NCI-H2029 treated with DMSO at 0.1 percent for 48 hours (cell line): ENCODE measurements around the gene ZDHHC16.

Source experiments
- DNase-seq: peaks from one replicate; lab custom pipeline; 2025; lab: John Stamatoyannopoulos, UW

Gene ZDHHC16

DNA sequence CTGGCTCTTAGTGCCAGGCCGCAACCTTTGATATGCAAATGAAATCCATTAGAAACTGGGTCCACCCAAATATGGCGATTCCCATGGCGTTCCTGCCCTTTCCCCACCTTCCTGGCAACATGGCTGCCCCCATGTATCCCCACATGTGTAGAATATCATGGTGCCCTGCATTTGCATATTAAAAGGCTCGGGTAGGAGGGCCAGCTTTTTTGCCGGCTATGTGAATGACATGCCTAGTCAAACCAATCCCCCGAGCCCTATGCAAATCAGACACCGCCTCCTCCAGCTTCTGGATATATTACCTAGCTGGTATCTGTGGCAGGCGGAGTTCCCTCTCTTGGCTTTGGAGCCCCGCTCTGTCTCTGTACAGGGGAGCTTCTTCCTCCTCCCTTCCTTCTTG, 34.0 kb downstream of the ZDHHC16 start:
- no peak for DNase-seq

DNA sequence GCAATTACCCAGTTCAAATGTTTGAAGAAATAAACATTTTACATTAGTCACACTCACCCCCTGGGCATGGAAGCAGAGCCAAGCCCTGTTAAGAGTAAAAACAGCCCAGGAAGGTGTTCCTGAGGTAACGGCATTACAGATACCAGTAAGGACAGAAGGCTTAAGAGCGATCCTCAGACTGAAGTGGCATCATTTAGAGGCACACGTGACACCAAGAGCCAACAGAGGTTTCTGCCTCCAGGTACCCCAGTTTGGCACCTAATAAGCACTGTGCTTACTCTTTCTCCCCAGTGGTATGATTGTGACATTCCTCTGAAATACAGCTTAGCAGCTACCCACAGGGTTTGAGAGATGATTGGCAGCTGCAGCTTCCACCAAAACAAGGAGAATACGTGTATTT, 35.1 kb downstream of the ZDHHC16 start:
- DNase-seq = no peak

DNA sequence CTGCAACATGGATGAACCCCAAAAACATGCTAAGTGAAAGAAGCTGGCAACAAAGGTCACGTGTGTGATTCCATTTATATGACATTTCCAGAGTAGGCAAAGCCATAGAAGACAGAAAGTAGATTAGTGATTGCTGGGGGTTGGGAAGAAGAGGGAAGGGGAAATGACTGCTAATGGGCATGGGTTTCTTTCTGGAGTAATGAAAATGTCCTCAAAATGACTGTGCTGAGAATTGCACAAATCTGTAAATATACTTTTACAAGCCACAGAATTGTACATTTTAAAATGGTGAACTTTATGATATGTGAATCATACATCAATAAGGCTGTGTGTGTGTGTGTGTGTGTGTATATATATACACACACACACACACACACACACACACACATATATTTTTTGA, 36.4 kb downstream of the ZDHHC16 start:
- DNase-seq = no peak

DNA sequence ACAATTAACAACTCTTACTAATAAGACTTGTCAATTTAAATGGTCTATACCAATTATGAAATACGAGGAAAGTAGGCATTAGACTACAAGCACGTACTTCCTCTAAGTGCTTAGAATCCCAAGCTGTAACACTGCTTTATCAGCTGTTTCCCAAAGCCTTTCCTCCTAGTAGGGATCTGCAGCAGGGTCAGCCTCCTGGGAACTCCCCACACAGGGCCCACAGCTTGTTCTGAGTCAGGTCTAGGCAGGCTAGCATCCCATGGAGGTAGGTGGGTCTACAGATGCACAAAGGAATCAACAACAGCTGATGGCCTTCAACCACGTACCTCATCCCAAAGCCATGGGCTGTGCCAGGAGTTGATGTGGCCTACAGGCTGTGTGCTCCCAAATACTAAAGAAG, 37.5 kb downstream of the ZDHHC16 start:
- no peak for DNase-seq

DNA sequence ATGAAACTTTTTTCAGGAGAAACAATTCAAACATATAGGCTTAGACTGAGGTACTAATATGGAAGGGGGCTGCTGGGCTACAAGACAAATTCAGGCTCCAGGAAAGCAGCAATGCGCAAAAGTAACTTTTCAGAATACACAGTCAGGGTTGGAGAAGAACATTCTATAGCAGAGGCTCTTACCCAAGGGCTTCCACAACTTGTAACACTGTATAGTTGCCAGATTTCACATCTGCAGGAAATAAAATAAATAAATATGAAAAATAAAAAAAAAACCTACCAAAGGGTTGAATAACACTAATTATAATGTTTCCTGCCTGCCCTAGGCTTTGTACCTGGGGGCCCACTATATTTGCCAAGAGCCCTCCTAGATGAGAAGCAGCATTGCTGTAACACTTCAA, 37.9 kb downstream of the ZDHHC16 start:
- DNase-seq = no peak

DNA sequence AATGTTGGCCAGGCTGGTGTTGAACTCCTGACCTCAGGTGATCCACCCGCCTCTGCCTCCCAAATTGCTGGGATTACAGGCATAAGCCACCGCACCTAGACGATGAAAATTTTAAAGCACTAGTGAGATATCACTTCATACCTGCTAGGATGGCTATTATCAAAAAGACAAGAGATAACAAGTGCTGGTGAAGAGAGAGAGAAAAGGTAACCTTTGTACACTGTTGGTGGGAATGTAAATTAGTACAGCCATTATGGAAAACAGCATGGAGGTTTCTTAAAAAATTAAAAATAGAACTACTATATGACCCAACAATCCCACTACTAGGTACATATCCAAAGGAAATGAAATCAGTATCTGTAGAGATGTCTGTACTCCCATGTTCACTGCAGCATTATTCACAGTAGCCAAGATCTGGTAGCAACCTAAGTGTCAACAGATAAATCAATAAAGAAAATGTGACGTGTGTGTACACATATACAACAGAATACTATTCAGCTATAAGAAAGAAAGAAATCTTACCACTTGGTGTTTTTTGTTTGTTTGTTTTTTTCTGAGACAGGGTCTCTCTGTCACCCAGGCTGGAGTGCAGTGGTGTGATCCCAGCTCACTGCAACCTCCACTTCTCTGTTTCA, 39.8 kb downstream of the ZDHHC16 start:
- no peak for DNase-seq

DNA sequence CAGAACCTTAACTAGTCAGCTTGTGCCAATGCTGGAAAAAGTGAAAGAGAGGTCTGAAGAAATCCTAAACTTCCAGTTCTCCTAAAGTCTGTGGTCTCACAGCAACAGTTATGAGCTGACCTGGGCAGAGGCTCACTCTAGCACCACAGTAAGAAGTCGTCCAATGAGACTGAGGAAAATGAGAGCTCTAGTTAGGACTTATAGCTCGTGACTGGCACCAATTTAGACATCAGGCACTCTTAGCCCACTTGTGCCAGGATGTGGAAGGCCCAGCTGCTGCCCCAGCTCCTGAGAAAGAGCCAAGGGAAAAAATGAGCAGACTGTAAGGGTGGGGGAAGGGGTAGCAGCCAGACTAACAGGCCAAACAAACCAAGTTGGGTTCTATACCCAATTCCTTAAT, 44.6 kb downstream of the ZDHHC16 start:
- DNase-seq = no peak

DNA sequence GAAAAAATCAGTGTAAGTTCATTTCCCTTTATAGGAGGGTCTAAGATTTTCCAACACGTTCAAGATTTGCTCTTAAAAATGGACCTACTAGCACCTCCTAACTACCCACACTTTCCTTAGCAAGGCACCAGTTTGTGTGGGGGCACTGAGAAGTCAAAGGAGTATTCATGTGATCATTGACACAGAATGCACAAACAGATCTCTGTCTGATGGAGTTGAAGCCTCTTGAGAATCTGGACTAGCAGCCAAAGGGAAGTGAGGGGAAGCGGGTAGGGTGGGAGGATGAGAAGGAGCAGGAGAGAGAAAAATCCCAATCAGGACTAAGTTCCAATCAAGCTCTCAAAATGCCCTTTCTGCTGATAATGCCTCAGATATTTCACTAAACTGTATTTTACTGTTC, 48.2 kb downstream of the ZDHHC16 start:
- DNase-seq = no peak

DNA sequence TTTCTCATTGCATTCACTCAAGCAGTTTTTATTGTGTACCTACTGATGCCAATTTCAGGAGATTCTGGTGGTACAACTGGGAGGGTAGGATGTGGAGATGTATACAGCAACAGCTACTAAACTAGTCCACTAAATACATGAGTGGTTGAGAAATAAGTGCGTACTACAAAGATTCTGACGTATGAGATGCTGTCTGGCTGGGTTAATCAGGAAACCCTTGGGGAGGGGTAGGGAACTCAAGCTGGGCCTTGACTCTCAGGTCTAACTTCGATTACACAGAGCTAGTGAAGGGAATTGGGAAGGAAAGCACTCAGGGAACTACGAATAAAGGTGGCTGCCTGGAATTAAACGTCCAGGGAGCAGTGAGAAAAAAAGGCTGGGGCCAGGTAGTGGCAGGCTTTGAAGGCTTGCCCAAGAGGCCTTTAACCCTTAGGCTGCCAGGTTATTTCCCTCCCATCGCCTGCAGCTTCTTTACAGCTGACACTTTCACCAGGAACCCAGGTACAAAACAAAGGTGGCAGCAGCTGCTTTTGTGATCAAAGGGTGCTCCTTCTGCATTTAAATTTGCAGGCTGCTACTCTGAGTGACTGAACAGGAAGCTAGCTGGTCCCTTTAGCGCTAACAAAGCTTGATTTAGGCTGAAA, 49.0 kb downstream of the ZDHHC16 start:
- DNase-seq = no peak

DNA sequence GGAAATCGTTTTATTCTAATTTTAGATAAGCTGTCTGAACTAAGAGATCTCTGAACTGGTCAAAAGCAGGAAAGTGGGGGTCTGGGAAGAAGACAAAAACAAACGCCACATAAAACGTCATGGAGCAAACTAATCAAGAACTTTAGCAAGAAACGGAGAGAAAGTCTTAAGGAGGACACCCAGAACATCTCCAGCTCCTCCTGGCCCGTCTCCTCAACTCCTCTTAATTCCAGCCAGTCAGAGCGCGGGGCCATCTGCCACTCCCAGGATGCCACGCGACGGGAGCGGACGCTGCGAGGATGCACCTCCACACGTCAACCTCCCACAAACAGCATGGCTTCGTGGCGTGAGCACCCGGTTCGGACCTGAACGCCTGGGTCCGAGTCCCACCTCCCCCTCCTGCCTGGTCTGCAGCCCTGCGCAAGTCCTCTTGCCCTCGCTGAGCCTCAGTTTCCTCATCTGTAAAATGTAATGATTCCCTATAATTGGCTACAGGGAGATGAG, 51.6 kb downstream of the ZDHHC16 start:
- DNase-seq = peak; percentile 15

DNA sequence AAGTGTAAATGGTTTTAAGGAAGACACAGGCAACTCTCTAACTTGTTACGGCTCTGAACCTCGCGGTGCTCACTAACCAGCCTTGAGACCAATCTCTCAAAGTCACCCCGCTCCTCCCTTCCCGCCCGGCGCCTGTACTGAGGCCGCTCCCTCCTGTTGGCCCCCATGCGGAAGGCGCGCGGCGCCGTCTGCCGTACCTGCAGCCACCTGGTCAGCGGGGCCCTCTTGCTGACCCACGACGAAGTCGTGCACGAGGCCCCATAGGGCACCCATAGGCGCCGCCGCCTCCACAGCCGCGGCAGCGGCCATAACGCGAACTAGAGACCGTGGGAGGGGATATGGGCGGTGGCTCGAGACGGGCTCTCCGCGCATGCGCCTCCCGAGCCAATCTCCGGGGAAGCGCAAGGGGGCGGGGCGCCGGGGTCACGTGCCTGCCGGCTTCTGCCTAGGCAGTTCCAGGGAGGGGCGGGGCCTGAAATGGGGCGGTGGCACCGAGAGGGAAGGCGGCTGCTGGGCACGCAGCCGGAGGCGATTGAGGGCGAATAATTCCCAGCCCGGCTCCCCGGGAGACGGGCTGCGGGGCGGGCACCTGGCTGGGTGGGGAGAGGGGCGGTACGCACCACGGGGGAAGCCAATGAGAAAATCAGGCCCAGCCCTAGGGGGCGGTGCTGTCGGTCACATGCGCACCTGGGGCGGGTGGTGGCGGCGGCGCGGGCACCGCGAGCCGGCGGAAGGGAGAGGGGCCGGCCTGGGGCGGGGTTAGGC, 52.3 kb downstream of the ZDHHC16 start, which contains the start of gene MMS19:
TSS of gene MMS19 (minus strand) at position 347 of the 765 bp plus-strand sequence. CDS start at position 309, 38 bp downstream.
- peak; percentile 87 for DNase-seq

DNA sequence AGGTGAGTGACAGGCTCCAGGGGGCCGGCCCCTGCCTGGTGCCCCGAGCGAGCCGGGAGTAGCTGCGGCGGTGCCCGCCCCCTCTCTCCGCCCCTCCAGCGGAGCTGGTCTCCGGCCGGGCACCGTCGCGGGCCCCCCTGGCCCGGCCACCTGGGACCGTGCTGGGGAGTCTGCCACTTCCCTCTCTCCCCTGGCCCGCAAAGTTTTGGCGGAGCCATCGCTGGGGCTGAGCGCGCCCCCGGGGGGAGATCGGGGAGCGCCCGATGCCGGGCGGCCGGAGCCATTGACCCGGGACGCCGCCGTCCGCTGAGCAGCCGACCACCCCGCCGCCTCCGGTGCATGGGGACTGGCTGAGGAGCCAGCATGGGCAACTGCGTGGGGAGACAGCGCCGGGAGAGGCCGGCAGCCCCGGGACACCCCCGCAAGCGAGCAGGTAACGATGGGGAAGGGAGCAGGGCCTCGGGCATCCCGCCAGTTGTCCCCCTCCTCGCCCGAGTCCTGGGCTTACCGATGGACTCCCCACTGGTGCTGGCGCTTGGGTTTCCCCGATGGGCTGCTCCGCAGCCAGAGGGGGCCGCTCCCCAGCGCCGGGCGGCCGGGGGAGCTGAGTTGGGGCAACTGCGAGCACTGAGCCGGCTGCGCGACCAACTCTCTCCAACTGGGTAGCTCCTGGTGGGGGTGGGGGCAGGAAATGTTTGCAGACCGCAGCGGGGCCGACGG, 53.0 kb downstream of the ZDHHC16 start, which contains the start of gene UBTD1:
TSS of gene UBTD1 (plus strand) at position 84 of the 720 bp plus-strand sequence. CDS start at position 364, 280 bp downstream.
- DNase-seq = no peak

DNA sequence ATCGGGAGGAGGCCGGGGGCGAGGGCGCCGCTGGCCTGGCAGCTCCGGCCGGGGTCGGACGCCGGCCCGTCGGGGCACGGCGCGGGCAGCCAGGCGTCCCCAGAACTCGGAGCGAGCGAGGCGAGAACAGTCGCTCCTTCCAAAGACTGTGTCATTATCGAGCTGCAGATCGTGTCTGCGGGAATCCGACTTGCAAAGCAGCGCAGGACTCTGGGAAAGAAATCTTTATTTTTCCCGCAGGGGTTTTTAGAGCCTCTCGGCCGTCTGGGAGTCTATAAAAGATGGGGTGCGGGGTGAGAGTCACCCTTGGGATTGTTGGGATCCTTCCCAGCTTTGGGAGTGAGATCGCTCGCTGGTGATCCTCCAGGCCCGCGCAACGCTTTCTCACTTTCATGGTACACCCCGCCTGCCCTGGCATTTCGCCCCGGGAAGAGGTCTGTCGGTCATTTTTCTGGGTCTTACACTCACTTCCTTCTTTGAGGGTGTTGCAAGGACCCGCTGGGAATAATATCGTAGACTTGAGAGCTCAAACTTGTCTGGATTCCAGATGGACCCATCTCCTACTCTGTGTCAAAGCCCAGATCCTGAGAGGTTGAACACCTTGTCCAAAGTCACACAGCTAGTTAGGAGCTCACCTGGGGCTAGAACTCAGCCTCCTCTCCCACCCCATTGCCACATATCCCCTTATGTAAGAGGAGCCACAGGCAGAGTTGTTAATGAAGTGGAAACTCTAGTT, 53.8 kb downstream of the ZDHHC16 start:
- DNase-seq = no peak

DNA sequence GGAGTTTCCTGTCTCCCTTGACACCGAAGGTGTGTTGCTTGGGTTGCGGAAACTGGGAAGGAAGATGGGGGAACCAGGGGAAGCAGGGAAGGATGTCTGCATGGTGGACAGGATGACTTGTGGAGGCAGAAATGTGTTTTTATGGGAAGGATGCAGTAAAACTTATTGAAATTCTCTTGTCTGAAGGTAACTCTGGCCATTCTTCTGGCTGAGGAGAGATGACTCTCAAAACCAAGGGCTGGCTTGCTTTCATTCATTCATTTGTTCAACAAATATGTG, 54.3 kb downstream of the ZDHHC16 start:
- no peak for DNase-seq

DNA sequence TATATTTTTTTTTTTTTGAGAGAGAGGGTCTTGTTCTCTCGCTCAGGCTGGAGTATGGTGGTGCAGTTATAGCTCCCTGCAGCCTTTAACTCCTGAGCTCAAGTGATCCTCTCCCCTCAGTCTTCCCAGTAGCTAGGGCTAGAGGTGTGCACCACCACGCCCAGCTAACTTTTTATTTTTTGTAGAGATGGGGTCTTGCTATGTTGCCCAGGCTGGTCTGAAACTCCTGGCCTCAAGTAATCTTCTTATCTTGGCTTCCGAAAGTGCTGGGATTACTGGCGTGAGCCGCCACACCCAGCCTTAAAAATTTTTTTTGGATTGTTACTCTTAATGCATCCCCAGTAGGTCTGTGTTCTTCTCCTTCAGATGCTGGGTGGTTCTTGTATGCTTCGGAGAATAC, 56.9 kb downstream of the ZDHHC16 start:
- no peak for DNase-seq

DNA sequence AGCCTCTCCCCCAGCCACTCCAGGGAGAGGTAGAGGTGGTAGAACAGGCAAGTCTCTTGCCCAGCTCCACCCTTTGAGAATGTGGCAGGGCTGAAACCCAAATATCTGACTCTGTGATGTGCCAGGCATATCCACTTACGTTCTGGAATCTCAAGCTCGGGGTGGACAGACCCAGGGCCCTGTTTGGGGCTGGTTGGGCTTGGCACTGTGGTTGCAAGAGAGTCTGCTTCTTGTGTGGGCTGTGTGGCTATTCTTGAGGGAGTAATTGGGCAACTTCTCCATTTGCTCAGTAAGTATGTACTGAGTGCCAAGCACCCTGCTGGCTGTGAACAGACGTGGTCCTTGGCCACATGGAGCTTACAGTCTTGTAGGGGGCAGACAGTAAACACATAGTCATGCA, 57.4 kb downstream of the ZDHHC16 start:
- no peak for DNase-seq

DNA sequence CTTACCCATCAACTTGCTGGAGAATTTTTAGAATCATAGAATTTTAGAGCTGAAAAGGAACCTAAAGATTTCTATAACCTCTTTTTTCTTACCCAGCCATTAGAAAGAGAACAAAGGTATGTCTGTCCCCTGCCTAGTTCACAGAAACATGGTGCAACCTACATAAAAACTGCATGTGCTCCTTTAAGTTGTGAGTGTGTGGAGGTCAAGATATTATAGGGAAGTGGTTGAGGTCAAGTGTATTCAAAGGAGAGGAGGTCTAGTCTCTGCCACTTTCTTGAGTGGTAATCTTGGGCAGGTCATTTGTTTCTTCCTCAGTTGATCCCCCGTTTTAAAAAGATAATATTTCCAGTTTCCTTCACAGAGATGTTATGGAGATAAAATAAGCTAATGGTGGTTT, 59.2 kb downstream of the ZDHHC16 start:
- DNase-seq = no peak

DNA sequence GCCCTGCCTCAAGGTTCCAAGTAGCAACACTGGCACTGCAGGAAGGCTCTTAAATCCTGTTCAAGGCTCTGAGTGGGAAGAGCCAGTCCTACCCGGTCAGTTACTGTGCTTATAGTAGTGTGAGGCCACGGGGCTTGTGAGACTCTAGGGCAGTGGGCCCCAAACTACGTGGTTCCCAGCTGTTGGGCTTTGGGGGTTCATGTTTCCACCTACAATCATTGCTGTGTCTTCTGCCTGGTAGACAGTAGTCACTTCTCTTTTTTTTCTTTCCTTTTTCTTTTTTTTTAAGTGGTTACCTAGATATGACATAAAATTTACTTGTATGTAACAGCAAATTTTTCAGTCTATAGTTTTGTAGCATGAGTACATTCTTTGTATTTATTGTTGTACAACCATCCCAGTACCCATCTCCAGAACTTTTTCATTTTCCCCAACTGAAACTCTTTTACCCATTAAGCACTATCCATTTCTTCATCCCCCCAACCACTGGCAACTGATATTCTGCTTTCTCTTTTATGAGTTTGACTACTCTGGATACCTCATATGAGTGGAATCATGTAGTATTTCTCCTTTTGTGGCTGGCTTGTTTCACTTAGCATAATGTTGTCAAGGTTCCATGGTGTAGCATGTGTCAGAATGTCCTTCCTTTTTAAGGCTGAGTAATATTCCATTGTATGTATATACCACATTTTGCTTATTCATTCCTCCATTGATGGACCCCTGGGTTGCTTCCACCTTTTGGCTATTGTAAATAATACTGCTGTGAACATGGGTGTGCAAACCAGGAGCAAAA, 60.4 kb downstream of the ZDHHC16 start:
- no peak for DNase-seq
